Heart right ventricle (tissue), 16 donors: ENCODE results near the gene ZDHHC7. TPM values are rescaled to one million over a fixed set of nuclear protein-coding genes. Genes with fewer than 3 reads are reported as not detected.

Source experiments
- ATAC-seq, 8 donors: fragments of 200-7000 bp; cut with Tn5 transposase; one replicate each; pipeline ENCODE4 v1.9.1; 2020; ENCODE audit warnings: mild to moderate bottlenecking in 8 of 8, moderate library complexity in 8 of 8, moderate number of reproducible peaks in 1 of 8
- DNase-seq, 2 donors: peaks; one replicate each; pipeline ENCODE4 v3.0.0-alpha.2; 2020
- H3K27ac ChIP-seq, 10 donors: fragments of 200-600 bp; sonication (generic) in 2 of 10; one replicate each; pipeline versions ENCODE4 v1.5.0 to v1.8.0; 2020 to 2022; ENCODE audit warnings: mild to moderate bottlenecking in 3 of 10
- H3K27me3 ChIP-seq, 7 donors: fragments of 200-600 bp; one replicate each; pipeline ENCODE4 v1.8.0; 2021 to 2022; ENCODE audit warnings: mild to moderate bottlenecking in 2 of 7
- H3K36me3 ChIP-seq, 9 donors: fragments of 200-600 bp; sonication (generic) in 1 of 9; one replicate each; pipeline versions ENCODE4 v1.5.0 to v1.8.0; 2020 to 2022; ENCODE audit warnings: mild to moderate bottlenecking in 2 of 9
- H3K4me1 ChIP-seq, 9 donors: fragments of 200-600 bp; sonication (generic) in 1 of 9; one replicate each; pipeline versions ENCODE4 v1.5.0 to v1.8.0; 2020 to 2022; ENCODE audit warnings: mild to moderate bottlenecking in 4 of 9
- H3K4me3 ChIP-seq, 10 donors: fragments of 200-600 bp; sonication (generic) in 2 of 10; one replicate each; pipeline versions ENCODE4 v1.5.0 to v1.8.0; 2020 to 2022; ENCODE audit warnings: mild to moderate bottlenecking in 7 of 10, moderate library complexity in 2 of 10
- H3K9me3 ChIP-seq, 11 donors: fragments of 200-600 bp in 10 of 11; sonication (generic) in 2 of 11; one replicate each; pipeline versions ENCODE4 v1.5.0 to v1.8.0; 2013 to 2022; ENCODE audit warnings: mild to moderate bottlenecking in 2 of 11, control low read depth in 1 of 11, moderate library complexity in 1 of 11
- CTCF ChIP-seq, 9 donors: fragments of 200-600 bp; sonication (generic) in 2 of 9; IDR thresholded peaks; one replicate each; pipeline versions ENCODE4 v1.5.0 to v1.8.0; 2021 to 2022; ENCODE audit warnings: antibody characterized with exemption in 9 of 9, mild to moderate bottlenecking in 5 of 9, moderate library complexity in 1 of 9
- WGBS, 2 donors: extraction: QIAGEN DNeasy Blood & Tissue Kit; methylation state at CpG; one replicate each; pipeline ENCODE4 v1.1.7; 2013; ENCODE audit warnings: inconsistent platforms in 1 of 2; 5-methylcytosine and 5-hydroxymethylcytosine counted together
- intact Hi-C, 10 donors: fragments of 100-400 bp; cut with DNase I; formaldehyde crosslinking; loops; one replicate each; pipeline versions ENCODE4 v1.11.1 to v1.14.2; 2022
- polyA plus RNA-seq, 2 donors: library from polyadenylated mRNA; stranded (reverse); fragments of 200-250 nt; gene quantifications; one replicate each; pipeline ENCODE4 v1.2.3, GENCODE V29; 2013
- total RNA-seq, 10 donors: library from RNA; stranded (reverse); fragmentation: NEBNext Ultra II Directional in 3 of 10; extraction: Animal tissue kit (Norgen Biotek cat#: 25700) in 3 of 10; gene quantifications; one replicate each; pipeline versions ENCODE4 v1.2.1 to v1.2.4, GENCODE V29; 2021 to 2023
- donor health status: Arrhythmogenic right ventricular cardiomyopathy.
- donor health status: ischemic (EF 13 %, LVEDD 7.1; RV severe dilation, severe dysfunction).
- donor health status: healthy with polysubstance abuse.
- donor health status: DM: no; HTN: yes; CAD: no.
- donor health status: DM: no; HTN: no; CAD: no.
- donor health status: ischemic (EF 25% LVEDD 6.9; RV normal size, moderate dysfunction).
- donor health status: ischemic (EF 25% LVEDD 5.7; RV mildly dilated, moderate dysfunction).
- donor health status: healthy.
- donor health status: DM: yes; HTN: yes; CAD: no.
- donor health status: Ischemic cardiomyopathy.
- donor health status: ischemic (EF 35%, LVEDD 5.7; RV mildly dilated, moderate dysfunction).
- donor health status: nonischemic (EF 11% LVEDD 7.7; RV severe dilation, severe dysfunction).
- donor health status: DM: yes; HTN: yes; CAD: no.
- donor health status: PGD.
- donor health status: ischemic (EF 29% LVEDD 5.4; RV normal size, mild dysfunction).
- donor health status: nonischemic (EF 23%, LVEDD 6.1; RV moderate dilation, normal function).

ZDHHC7 gene
- total and polyA plus RNA-seq, 12 donors, result 15.1 to 55.5 (median 41.8) TPM

GRCh38 chr16:84986879-84987278 lies 24.5 kb downstream of the ZDHHC7 start:
- intact Hi-C loops, result loop anchor here in 1 of 10 donors (10.0 kb wide), 1 partner anchor 98 kb away; no protein-coding TSS in a partner anchor

DNA sequence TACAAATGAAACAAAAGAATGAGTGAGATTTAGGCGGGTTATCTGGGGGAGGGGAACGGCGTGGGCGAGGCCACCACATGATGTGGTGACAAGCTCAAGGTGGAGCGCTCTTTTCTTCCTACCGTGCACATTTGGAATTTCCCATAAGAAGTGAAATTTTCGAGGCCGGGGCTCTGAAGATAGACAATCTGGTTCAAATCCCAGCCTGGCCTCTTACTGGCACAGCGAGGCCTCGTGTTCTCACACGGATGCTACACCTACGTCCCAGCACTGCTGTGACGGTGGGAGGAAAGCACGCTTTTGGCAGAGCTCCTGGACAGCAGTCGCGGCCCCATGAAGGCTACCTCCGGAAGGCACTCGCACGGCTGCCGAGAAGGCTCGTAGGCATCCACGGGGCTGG lies 25.2 kb downstream of the ZDHHC7 start:
- WGBS, 2 donors, result 93 to 95% methylated on average over 22 of the region's 22 CpGs
- Histone ChIP-seq H3K4me1 (peaks cover 0 to 52% (median 12%) of the 10 kb centered on the region in 9 donors), H3K27ac (peak overlapping the region in 1 of 10 donors; percentile 31), H3K9me3 (no peaks in the 10 kb centered on the region), H3K27me3 (no peaks in the 10 kb centered on the region), H3K4me3 (no peak overlapping the region), H3K36me3 (peaks cover 0 to 95% (median 44%) of the 10 kb centered on the region in 9 donors)
- TF ChIP-seq CTCF (IDR thresholded peaks at IDR 0.05), result no peak
- DNase-seq, result no peak
- intact Hi-C loops, result loop anchor here in 1 of 10 donors (10.0 kb wide), 1 partner anchor 99 kb away; no protein-coding TSS in a partner anchor
- ATAC-seq, result no peak

More at GRCh38 chr16:84986879-84987278, 24.5 kb downstream of the ZDHHC7 start:
- H3K4me1 ChIP-seq, result peaks cover 0 to 58% (median 12%) of the 10 kb centered on the region in 9 donors
- no peaks in the 10 kb centered on the region for H3K9me3 ChIP-seq
- ATAC-seq (no peak), DNase-seq (no peak)
- WGBS, 2 donors, result 94 to 100% methylated on average over 1 of the region's 1 CpG
- H3K27me3 ChIP-seq, result no peaks in the 10 kb centered on the region
- H3K27ac ChIP-seq, result no peak overlapping the region
- H3K4me3 ChIP-seq, result no peak overlapping the region
- no peak for TF ChIP-seq CTCF (IDR thresholded peaks at IDR 0.05)
- H3K36me3 ChIP-seq, result peaks cover 0 to 93% (median 42%) of the 10 kb centered on the region in 9 donors

DNA sequence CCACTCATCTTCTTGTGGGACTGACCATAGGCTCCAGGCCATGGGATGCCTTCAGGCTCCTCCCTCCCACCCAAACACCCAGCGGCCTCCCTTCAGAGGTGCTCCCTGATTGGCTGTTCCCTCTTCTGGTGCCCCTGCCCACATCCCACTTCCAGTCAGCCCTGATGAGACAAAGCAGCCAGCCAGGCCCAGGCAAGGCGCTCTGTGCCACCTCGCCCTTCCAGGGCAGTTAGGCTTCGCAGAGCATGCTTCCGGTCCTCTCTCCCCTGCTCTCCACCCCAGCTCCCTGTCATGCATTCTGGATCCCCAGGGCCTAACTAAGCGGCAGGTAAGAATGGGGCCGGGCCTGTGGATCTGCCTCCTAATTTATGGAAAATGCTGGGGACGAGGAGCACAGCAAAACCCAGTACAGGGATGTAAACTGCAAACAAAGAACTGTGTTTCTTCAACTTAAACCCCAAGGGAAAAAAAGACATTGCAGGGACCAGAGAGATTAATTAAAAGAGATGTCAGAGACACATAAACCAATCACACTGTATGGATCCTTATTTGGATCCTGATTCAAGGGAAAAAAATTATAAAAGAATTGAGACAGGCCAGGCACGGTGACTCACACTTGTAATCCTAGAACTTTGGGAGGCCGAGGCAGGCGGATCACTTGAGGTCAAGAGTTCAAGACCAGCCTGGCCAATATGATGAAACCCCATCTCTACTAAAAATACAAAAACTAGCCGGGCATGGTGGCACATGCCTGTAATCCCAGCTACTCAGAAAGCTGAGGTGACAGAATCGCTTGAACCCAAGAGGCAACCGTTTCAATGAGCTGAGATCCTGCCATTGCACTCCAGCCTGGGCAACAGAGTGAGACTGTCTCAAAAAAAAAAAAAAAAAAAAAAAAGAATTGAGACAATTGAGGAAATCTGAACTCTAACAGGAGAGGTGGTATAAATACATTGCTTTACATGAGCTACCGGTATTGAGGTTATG lies 26.0 kb downstream of the ZDHHC7 start:
- H3K9me3 ChIP-seq, result no peaks in the 10 kb centered on the region
- no peak for TF ChIP-seq CTCF (IDR thresholded peaks at IDR 0.05)
- WGBS, 2 donors, result 88 to 92% methylated on average over 15 of the region's 15 CpGs
- intact Hi-C loops, result loop anchor here in 1 of 10 donors (10.0 kb wide), 1 partner anchor 99 kb away; no protein-coding TSS in a partner anchor
- ATAC-seq, result no peak
- peak overlapping the region in 1 of 10 donors; percentile 64 for H3K27ac ChIP-seq
- H3K27me3 ChIP-seq, result no peaks in the 10 kb centered on the region
- no peak for DNase-seq
- no peak overlapping the region for H3K4me3 ChIP-seq
- H3K36me3 ChIP-seq, result peaks cover 0 to 96% (median 47%) of the 10 kb centered on the region in 9 donors
- H3K4me1 ChIP-seq, result peaks cover 0 to 52% (median 12%) of the 10 kb centered on the region in 9 donors

GRCh38 chr16:84982434-84982833 lies 28.9 kb downstream of the ZDHHC7 start:
- Histone ChIP-seq H3K27ac (peak overlapping the region in 1 of 10 donors; percentile 80), H3K9me3 (no peaks in the 10 kb centered on the region), H3K36me3 (peaks cover 0 to 96% (median 35%) of the 10 kb centered on the region in 9 donors), H3K4me3 (no peak overlapping the region), H3K4me1 (peaks cover 0 to 62% (median 15%) of the 10 kb centered on the region in 9 donors), H3K27me3 (no peaks in the 10 kb centered on the region)
- intact Hi-C loops, result loop anchor here in 2 of 10 donors (5.0 to 10.0 kb wide), 2 partner anchors 102 to 105 kb away; no protein-coding TSS in a partner anchor
- no peak for DNase-seq
- 42 to 53% methylated on average over 9 of the region's 9 CpGs for WGBS, 2 donors
- peak in 5 of 9 donors; percentile 10 to 40 (median 29) for TF ChIP-seq CTCF (IDR thresholded peaks at IDR 0.05)
- ATAC-seq, result peak in 7 of 8 donors; percentile 19 to 52 (median 49)
